ENCODE measurements around the gene FCRL3. TPM values are rescaled to one million over a fixed set of nuclear protein-coding genes. Genes with fewer than 3 reads are reported as not detected.

The FCRL3 gene
- total RNA-seq, 1 experiment from 2014 or later: not detected

GRCh38 chr1:157658571-157658970 lies 42.0 kb downstream of the FCRL3 start (continued):
- TF ChIP-seq E2F1 (CRISPR knock-in tag; IDR thresholded peaks at IDR 0.05): no peak
- no peak for TF ChIP-seq CDX4 (CRISPR knock-in tag; IDR thresholded peaks at IDR 0.05; ENCODE audit: borderline replicate concordance)
- TF ChIP-seq CREM (CRISPR knock-in tag; IDR thresholded peaks at IDR 0.05): no peak
- no peak for TF ChIP-seq ZBTB43 (CRISPR knock-in tag; IDR thresholded peaks at IDR 0.05)
- TF ChIP-seq TEAD1 (CRISPR knock-in tag; IDR thresholded peaks at IDR 0.05): no peak
- no peak for TF ChIP-seq FOXJ3 (CRISPR knock-in tag; IDR thresholded peaks at IDR 0.05; ENCODE audit: borderline replicate concordance)
- no peak for TF ChIP-seq GABPB1 (CRISPR knock-in tag; IDR thresholded peaks at IDR 0.05)
- TF ChIP-seq ESRRA (CRISPR knock-in tag; IDR thresholded peaks at IDR 0.05; ENCODE audit: borderline replicate concordance): no peak
- TF ChIP-seq ZNF425 (CRISPR knock-in tag; conservative IDR thresholded peaks at IDR 0.05): no peak

- DNase-seq (ENCODE audit: low spot score): no peak
- Mint-ChIP-seq H3K36me3 (no peaks in the 10 kb centered on the region), H3K4me1 (no peaks in the 10 kb centered on the region), H3K9me3 (no peaks in the 10 kb centered on the region), H3K27ac (no peak overlapping the region), H3K4me3 (no peak overlapping the region), H3K27me3 (ENCODE audit: low read depth) (no peaks in the 10 kb centered on the region)
- POLR2A ChIA-PET: no interaction called here
- CTCF ChIA-PET: no interaction called here
- no peak for ATAC-seq
- no peak for TF ChIP-seq E2F5 (CRISPR knock-in tag; IDR thresholded peaks at IDR 0.05)
- no peak for TF ChIP-seq CREM (CRISPR knock-in tag; IDR thresholded peaks at IDR 0.05)
- TF ChIP-seq MXD4 (CRISPR knock-in tag; IDR thresholded peaks at IDR 0.05; ENCODE audit: borderline replicate concordance): no peak
- TF ChIP-seq IRF1 (CRISPR knock-in tag; IDR thresholded peaks at IDR 0.05): no peak
- no peak for TF ChIP-seq IRF2 (CRISPR knock-in tag; IDR thresholded peaks at IDR 0.05; ENCODE audit: borderline replicate concordance, low read depth)
- no peak for TF ChIP-seq ZNF317 (CRISPR knock-in tag; IDR thresholded peaks at IDR 0.05; ENCODE audit: borderline replicate concordance, low read depth)
- no peak for TF ChIP-seq CBFB (CRISPR knock-in tag; IDR thresholded peaks at IDR 0.05; ENCODE audit: low read depth)
- no peak for TF ChIP-seq MLX (CRISPR knock-in tag; IDR thresholded peaks at IDR 0.05)
- no peak for TF ChIP-seq ZNF138 (CRISPR knock-in tag; conservative IDR thresholded peaks at IDR 0.05)
Observed at GRCh38 chr1:157653494-157653873, 47.1 kb downstream of the FCRL3 start.

Data from WTC11 (cell line).